ENCODE measurements around the gene CA11. TPM values are rescaled to one million over a fixed set of nuclear protein-coding genes. Genes with fewer than 3 reads are reported as not detected.

The CA11 gene
- total and polyA plus RNA-seq, 4 donors: 0.88 to 13.0 (median 5.1) TPM

- TF ChIP-seq CTCF (IDR thresholded peaks at IDR 0.05; ENCODE audit: control extremely low read depth, extremely low read depth): no peak
- no peak for ATAC-seq (ENCODE audit: insufficient read depth, low FRiP score)
- Histone ChIP-seq H3K4me1 (ENCODE audit: control insufficient read depth in 5 of 5, insufficient read depth in 5 of 5, low read length in 5 of 5) (peaks cover 3 to 32% (median 9%) of the 10 kb centered on the region in 5 donors), H3K27me3 (ENCODE audit: control insufficient read depth in 3 of 3, insufficient read depth in 3 of 3, low read length in 2 of 3) (no peaks in the 10 kb centered on the region), H3K36me3 (ENCODE audit: control insufficient read depth in 4 of 4, insufficient read depth in 4 of 4, low read length in 4 of 4) (peaks cover 0 to 16% (median 0%) of the 10 kb centered on the region in 4 donors), H3K9me3 (ENCODE audit: control insufficient read depth in 4 of 4, insufficient read depth in 3 of 4, low read length in 3 of 4) (no peaks in the 10 kb centered on the region), H3K9ac (ENCODE audit: insufficient read depth in 1 of 2, low read length in 2 of 2) (no peak overlapping the region), H3K4me3 (no peak overlapping the region), H3K27ac (ENCODE audit: low read depth in 1 of 2, low read length in 1 of 2) (peak overlapping the region in 1 of 2 donors; percentile 12)
- 85 to 88% methylated on average over 6 of the region's 6 CpGs for WGBS, 2 donors
- no peak for DNase-seq
These were observed 18.7 kb downstream of the CA11 start for GRCh38 chr19:48627201-48627864.

- TF ChIP-seq CTCF (IDR thresholded peaks at IDR 0.05; ENCODE audit: control extremely low read depth, extremely low read depth): no peak
- Histone ChIP-seq H3K9ac (ENCODE audit: insufficient read depth in 1 of 2, low read length in 2 of 2) (no peak overlapping the region), H3K9me3 (ENCODE audit: control insufficient read depth in 4 of 4, insufficient read depth in 3 of 4, low read length in 3 of 4) (no peaks in the 10 kb centered on the region), H3K4me3 (no peak overlapping the region), H3K27me3 (ENCODE audit: control insufficient read depth in 3 of 3, insufficient read depth in 3 of 3, low read length in 2 of 3) (no peaks in the 10 kb centered on the region), H3K4me1 (ENCODE audit: control insufficient read depth in 5 of 5, insufficient read depth in 5 of 5, low read length in 5 of 5) (peaks cover 3 to 29% (median 9%) of the 10 kb centered on the region in 5 donors), H3K36me3 (ENCODE audit: control insufficient read depth in 4 of 4, insufficient read depth in 4 of 4, low read length in 4 of 4) (peaks cover 0 to 18% (median 0%) of the 10 kb centered on the region in 4 donors), H3K27ac (ENCODE audit: low read depth in 1 of 2, low read length in 1 of 2) (no peak overlapping the region)
- DNase-seq (no peak), ATAC-seq (ENCODE audit: insufficient read depth, low FRiP score) (no peak)
- WGBS, 2 donors: 92 to 94% methylated on average over 29 to 30 of the region's 30 CpGs
These were observed 20.1 kb downstream of the CA11 start for GRCh38 chr19:48625891-48626327.

GRCh38 chr19:48624791-48625723 lies 20.9 kb downstream of the CA11 start:
- H3K9me3 ChIP-seq (ENCODE audit: control insufficient read depth in 4 of 4, insufficient read depth in 3 of 4, low read length in 3 of 4): no peaks in the 10 kb centered on the region
- WGBS, 2 donors: 65 to 81% methylated on average over 24 of the region's 24 CpGs
- peaks cover 3 to 20% (median 7%) of the 10 kb centered on the region in 5 donors for H3K4me1 ChIP-seq (ENCODE audit: control insufficient read depth in 5 of 5, insufficient read depth in 5 of 5, low read length in 5 of 5)
- no peaks in the 10 kb centered on the region for H3K27me3 ChIP-seq (ENCODE audit: control insufficient read depth in 3 of 3, insufficient read depth in 3 of 3, low read length in 2 of 3)
- ATAC-seq (ENCODE audit: insufficient read depth, low FRiP score) (no peak), DNase-seq (peak in 1 of 3 donors; percentile 40)
- peaks cover 0 to 18% (median 0%) of the 10 kb centered on the region in 4 donors for H3K36me3 ChIP-seq (ENCODE audit: control insufficient read depth in 4 of 4, insufficient read depth in 4 of 4, low read length in 4 of 4)
- TF ChIP-seq CTCF (IDR thresholded peaks at IDR 0.05; ENCODE audit: control extremely low read depth, extremely low read depth): no peak
- peak overlapping the region; percentile 47 to 83 for H3K27ac ChIP-seq (ENCODE audit: low read depth in 1 of 2, low read length in 1 of 2)
- H3K4me3 ChIP-seq: no peak overlapping the region
- H3K9ac ChIP-seq (ENCODE audit: insufficient read depth in 1 of 2, low read length in 2 of 2): no peak overlapping the region
